Ramos (cell line): ENCODE results near the gene RGS7.
"Not testable (repeated sequence)": the region's sequence is repeated elsewhere in the genome, so short reads cannot be mapped to it uniquely, and the experiment has no call there.

ENCODE experiments used
- in situ Hi-C: fragments of 300-500 bp; cut with MboI; formaldehyde crosslinking; loops from one replicate; pipeline ENCODE4 v1.14.3; 2022; ENCODE audit warnings: low sequenced_read_pairs; ENCODE audit not compliant: unreplicated experiment

Gene RGS7

DNA sequence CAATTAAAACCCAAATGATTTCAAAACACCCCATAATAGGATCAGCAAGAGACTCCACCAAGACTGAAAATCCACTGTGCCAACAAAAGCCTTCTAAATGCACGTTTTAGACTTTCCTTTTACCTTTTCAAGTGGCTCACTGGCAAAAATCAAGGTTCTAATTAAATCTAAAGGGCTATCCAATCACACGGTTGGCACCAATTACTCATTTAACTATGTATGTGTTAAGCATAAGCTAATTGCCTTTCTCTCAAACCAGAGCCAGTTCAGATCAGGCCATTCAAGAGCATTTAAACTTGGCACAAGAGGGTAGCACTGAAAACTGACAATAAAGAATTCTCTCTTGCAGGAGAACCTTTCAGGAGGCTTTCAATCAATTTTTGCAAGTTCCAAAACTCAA is 139.5 kb downstream of the RGS7 start:
- in situ Hi-C loops = no loop called here

DNA sequence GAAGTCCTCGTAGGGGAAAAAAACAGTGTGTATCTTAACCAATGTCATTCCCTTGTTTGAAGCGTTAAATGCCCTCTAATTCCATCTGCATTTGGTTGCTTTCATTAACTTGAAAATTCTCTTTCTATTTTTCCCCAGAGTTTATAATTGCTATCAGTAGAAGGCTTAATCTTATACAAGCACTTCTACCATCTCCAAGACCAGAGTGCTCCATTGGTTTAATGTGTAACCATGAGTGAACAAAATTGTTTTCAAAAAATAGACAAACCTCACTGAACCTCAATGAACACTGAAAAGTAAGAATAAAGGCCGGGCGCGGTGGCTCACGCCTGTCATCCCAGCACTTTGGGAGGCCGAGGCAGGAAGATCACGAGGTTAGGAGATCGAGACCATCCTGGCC is 141.3 kb downstream of the RGS7 start:
- in situ Hi-C loops = no loop called here

DNA sequence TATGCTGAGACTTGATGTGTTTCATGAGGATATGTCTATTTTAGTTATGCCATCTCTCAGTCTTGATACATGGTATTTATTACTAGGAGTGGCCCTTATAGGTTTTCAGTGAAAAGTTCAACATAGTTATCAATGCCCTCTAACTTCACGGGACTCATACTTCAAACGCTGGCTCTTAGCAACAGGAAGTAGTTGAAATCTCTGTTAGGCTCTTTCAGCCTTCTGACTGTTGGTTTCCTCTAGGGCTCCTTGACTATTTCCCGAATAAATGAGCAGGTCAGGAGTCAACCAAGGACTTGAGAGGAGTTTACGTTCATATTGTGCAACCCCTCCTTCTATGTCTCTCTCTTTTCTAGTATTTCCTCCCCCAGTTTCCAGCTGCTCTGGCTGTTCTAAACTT is 141.8 kb downstream of the RGS7 start:
- in situ Hi-C loops = no loop called here

DNA sequence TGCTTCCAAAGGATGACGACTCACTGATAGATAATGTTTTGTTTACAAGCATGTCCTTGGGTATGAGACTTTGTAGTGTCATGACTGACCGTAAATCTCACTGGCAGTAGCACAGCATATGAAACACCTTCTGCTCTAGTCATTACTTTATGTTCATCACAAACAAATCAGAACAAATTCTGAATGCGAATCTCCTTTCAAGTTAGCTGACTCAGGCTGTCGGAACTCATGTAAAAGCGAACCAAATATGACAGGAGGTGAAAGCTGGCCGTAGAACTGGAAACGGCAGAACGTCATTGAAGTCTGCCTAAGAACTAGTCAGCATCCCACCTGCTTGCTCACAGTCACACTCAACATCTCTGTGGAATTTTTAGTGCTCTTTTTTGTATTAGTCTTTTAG is 143.9 kb downstream of the RGS7 start:
- in situ Hi-C loops = no loop called here

DNA sequence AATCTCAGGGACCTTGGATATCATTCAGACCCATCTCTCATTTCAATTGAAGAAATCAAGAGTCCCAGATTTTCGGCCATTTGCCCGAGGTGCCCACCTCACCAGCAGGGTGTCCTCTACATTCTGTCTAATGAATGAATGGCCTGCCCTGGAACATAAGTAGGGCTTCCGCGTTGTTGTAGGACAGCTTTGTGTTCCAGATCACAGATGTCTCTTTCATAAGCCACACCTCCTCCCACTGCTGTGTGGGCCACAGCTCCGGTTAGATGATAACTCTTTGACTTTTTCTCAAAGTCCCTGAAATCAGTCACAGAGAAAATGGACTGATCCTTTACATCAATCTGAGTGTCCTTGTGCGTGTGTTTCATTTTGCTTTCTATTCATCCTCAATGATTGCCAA is 144.4 kb downstream of the RGS7 start:
- in situ Hi-C loops = no loop called here

DNA sequence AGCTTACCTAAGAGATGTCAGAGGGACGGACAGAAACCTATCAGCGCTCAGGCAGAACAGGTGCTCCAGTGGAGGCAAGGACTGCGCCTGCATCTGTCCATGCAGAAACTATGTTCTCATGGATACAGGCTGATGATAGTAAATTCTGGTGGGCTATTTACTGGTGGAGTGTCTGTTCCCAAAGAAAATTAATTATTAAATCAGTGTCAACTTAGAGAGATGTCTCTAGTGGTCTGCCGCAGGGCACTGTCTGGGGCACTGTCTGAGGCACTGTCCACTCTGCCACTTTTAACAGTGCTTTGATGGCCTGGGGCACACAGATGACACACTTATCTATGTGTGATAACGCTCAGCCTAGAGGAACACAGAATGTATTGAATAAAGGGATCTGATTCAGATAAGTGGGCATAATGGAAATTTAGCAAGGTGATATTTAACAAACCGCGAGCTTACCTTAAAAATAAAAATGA is 148.1 kb downstream of the RGS7 start:
- in situ Hi-C loops = no loop called here

DNA sequence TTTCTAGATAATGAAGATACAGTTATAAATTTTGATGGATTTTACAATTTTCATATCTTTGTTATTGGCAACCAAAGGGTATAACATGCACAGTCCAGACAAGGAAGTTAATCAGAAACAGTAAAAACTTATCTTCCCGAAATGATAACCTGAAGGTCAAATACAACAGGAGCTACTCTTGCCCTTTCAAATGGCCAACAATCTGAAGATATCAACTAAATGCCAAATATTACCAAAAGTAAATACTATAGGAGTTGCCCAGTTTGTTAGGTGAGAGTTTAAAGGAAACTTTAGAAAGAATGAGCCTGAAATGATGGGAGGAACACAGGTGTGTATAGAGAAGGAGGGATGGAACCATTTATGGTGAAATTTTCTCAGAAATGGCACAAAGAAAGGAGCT is 153.2 kb downstream of the RGS7 start:
- in situ Hi-C loops = no loop called here

DNA sequence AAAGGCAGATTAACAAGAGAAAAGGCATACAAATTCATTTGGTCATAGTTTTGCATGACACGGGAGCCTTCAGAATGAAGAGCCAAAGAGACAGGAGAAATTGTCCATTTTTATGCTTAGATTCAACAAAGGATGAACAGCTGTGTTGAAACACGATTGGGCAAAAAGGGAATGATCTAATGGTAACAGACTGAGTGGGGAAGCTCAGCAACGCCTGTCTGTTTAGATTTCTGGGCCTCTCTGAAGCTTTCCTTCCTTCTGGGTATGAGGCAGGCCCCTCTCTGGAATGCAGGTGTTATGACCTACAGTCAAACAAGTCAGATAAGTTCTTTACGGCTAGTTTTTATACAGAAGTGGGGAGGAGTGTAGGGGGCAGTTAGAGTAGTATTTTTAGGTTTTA is 154.6 kb downstream of the RGS7 start:
- in situ Hi-C loops = no loop called here

DNA sequence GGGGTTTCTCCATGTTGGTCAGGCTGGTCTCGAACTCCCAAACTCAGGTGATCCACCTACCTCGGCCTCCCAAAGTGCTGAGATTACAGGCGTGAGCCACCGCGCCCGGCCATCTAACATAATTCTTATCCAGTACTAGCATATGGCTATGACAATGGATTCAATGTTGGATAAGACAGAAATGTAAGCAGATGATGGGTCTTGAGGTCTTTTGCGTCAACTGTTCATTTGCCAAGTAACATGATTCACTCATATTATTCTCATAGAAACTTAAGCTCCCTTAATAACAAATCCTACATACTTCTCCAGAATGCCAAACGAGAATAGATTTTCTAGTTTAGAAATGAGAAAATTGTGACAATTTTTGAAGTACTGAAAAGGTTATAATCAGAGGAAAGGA is 170.3 kb downstream of the RGS7 start:
- in situ Hi-C loops = no loop called here

DNA sequence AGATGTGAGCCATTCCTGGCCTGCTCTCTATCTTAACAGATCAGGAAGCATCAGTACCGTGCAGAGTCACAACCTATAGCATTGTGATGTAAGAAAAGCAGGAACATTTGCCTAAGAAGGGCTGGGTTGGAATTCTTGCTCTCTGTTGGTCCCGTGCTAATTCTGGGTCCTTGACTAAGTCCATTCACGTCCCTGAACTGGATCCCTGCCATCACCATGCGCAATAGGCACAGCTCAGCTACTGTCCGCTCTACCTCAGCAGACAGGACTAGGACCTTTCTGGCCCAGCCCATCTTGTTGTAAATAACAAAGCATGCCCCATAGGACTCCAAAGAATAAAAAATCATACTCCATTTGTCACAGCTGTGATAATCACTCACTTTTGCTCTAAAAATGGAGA is 175.0 kb downstream of the RGS7 start:
- in situ Hi-C loops = no loop called here

DNA sequence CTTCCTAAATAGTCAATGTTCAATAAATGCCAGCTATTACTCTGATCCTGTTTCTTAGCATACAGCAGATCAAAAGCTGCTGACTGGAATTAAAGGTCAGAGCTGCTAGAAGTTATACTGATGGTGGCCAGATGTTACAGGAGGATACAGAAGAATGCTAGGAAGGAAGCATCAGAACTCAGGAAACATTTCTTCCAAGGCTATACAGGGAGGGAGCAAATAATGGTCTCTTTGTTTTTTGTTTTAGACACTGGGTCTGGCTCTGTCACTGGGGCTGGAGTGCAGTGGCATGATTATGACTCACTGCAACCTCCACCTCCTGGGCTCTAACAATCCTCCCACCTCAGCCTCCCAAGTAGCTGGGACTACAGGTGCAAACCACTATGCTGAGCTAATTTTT is 175.5 kb downstream of the RGS7 start:
- in situ Hi-C loops = no loop called here

DNA sequence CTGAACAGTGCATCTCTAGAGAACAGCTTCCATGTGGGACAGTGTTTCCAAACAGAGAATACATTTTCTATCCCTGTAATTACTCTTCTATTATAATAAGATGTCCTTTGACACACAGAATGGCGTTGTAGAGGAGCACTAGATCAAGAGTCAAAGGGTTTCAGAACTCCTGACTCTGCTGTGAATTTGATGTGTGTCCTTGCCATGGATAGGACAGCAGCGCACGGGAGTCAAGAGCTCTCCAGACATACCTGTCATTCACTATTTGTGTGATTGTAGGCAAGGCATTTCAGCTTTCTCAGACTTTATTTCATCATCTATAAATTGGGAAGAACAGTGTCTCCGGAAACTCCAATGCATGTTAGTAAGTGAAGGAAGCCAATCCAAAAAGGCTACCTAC is 176.4 kb downstream of the RGS7 start:
- in situ Hi-C loops = no loop called here

DNA sequence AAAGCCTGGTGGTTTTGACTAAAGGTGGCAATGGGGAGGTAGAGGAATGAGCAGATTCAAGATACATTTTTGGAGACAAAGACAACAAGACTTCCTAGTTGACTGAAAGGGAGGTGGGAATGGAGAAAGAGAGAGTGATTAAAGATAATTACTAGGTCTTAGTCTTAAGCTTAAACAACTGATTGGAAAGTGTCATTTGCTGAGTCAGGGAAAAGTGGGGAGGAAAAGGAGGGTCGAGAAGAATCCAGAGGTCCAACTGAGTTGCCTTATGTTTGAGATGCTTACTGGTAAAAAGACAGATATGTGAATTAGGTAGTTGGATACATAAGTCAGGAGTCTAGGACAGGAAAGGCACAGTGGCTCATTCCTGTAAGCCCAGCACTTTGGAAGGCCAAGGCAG is 179.3 kb downstream of the RGS7 start:
- in situ Hi-C loops = no loop called here

DNA sequence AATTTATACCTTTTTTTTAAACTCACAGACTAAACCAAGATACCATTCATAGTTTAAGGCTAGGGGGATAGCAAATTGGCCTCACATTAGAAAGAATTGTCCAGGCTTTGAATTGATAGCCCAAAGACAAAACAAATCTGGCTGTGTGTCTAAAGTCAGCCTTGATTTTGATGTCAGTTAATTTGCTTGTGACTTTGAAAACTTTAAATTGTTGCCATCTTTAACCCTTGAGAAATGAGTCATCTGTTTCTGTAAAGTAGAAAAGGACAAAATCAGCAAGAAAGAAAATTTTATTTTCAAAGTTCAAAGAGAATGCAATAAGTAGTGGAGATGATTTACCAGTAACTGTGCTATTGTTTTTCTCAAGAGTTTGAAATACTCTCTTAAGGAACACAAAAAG is 184.5 kb downstream of the RGS7 start:
- in situ Hi-C loops = no loop called here

DNA sequence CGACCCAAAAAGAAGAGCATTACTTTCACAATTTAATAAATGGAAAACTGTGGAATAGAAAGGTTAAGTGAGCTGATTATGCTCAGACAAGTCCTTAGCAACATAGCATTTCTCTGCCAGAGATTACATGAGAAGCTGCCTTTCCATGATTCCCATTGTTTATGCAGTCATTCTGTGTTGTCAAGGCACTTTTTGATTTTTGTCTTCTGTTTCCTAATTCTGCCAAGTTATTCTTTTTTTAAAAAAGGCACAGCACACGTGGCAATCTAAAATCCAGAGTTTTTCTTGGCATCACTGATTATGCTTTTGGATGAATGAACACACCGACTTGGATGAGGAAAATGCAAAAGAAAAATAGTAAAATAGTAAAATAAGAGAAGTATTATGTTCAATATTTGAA is 185.0 kb downstream of the RGS7 start:
- in situ Hi-C loops = no loop called here

DNA sequence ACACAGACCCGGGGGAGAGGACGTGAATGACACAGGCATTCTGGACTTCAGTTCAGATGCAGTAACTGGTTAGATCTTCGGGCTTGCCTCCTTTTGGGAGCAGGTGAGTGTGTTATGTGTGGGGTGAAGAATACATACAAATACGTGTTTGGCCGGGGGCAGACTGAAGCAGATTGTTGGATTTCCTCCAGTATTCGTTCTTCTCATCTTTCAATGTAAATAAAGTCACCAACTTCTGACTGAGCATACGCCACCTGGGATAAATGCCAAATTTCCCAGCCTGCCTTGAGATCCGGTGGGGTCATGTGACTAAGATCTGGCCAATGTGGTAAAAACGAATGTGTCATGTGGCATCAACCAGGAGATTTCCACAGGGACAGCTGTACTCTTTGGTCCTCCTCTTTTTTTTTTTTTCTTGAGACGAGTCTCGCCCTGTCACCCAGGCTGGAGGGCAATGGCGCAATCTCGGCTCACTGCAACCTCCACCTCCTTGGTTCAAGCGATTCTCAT is 189.8 kb downstream of the RGS7 start:
- in situ Hi-C loops = no loop called here

DNA sequence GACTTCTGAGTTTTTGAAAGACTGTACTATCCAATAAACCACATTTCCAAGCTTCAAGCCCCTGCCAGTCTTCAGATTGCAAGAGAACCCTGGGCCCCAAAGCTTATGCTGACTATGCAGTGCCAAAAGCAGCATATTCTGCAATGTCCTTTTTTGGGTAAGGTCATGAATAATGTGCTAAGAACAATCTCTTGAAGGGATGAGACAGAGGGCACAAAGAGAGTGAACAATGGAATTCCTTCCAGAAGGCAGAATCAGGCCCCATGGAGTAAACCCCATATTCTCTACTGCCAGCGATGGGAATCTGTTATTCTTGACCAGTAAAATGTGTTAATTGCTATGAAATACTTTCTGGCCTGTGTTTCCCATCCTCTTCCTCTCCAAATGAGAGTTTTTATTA is 190.4 kb downstream of the RGS7 start:
- in situ Hi-C loops = no loop called here

DNA sequence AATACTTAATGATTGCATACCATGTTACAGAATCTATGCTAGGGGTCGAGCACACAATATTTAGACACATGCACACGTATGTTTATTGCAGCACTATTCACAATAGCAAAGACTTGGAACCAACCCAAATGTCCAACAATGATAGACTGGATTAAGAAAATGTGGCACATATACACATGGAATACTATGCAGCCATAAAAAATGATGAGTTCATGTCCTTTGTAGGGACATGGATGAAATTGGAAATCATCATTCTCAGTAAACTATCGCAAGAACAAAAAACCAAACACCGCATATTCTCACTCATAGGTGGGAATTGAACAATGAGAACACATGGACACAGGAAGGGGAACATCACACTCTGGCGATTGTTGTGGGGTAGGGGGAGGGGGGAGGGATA is 191.7 kb downstream of the RGS7 start:
- in situ Hi-C loops = not testable (repeated sequence)

DNA sequence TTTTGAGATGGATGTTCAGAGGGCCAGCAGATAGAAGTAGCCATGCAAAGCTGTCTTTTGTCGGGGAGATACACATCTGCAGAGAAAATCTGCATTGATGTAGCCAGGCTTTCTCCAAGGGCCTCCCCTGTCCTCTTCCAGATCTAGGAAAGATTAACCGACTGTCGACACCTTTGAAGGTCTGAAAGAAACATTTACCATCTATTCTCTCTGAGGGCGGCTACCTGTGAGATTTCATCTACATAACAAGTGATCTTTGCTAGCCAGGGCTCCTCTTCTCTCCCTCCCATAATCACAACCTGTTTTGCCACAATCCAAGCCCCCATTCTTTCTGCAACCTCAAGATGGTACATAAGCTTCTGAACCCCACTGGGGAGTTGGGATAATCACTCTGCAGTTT is 193.6 kb downstream of the RGS7 start:
- in situ Hi-C loops = no loop called here

DNA sequence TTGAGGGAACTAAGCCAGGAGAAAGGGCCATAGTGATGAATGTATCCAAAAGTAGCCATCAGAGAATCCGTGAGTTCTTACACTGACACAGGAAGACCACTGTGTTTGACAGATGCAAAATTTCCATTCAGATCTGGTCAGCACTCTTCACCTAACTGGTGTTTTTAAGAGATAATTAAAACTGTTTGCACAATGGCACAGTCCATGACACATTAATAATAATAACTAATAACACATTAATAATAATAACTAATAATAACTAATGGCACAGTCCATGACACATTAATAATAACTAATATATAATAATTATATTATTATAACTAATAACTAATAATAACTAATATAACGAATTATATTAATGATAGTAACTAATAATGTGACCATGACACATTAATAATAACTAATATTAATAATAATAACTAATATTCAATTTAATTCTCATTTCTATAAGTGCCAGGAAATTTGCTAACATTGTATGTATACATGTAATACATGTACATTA is 195.8 kb downstream of the RGS7 start:
- in situ Hi-C loops = no loop called here

DNA sequence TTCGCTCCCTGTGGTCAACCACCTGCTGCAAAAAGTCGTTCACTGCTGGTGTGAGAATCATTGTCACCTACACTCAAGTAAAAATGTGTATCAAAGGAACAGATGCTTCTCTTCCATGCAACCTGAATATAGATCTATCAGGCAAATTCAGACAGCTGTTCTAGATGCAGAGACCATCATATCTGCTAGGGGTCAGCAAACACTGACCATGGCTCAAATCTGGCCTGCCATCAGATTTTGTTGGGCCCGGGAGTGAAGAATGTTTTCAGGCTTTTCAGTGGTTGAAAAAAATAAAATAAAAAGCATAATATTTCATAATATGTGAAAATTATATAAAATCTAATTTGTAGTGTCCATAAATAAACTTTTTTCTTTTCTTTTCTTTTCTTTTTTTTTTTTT is 199.6 kb downstream of the RGS7 start:
- in situ Hi-C loops = no loop called here

DNA sequence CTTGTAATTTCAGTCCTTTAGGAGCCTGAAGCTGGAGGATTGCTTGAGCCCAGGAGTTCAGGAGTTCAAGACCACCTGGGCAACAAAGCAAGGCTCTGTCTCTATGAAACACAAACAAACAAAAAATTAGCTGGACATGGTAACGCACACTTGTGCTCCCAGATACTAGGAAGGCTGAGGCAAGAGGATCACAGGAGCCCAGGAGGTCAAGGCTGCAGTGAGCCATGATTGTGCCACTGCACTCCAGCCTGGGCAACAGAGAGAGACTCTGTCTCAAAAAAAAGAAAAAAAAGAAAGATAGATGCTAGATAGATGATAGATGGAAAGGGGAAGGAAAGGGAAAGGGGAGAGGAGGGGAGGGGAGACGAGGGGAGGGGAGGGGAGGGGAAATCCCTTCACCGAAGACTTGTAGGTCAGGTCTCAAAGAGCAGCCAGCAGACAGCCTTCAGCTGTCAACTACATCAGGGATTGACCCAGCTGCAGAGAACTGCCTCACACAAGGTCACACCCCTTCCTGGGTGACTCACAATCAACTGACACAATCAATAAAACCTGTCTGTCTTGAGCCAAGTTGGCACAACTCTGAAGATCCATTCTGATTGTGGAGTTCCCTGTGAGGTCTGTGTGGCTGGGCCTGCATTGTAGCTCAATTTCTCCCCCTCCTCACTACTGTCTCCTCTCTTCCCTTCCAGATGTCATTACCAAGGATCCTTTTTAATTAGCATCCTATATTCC is 200.6 kb downstream of the RGS7 start:
- in situ Hi-C loops = no loop called here
